GM13976 (cell line): ENCODE results near the gene IL15.

Experiments used
- DNase-seq: peaks from one replicate; pipeline ENCODE4 v3.0.0; 2012; ENCODE audit warnings: low spot score
- CTCF ChIP-seq: IDR thresholded peaks from 2 replicates; pipeline ENCODE4 v1.5.1; 2012; ENCODE audit warnings: borderline replicate concordance, mild to moderate bottlenecking; ENCODE audit not compliant: insufficient read depth; ENCODE audit errors: extremely low read depth, missing control alignments, control extremely low read depth
- in situ Hi-C: fragments of 300-500 bp; cut with MboI; formaldehyde crosslinking; loops from one replicate; pipeline ENCODE4 v1.12.0; 2022; ENCODE audit warnings: low sequenced_read_pairs, mixed read lengths, inconsistent platforms; ENCODE audit not compliant: unreplicated experiment

IL15 gene

GRCh38 chr4:141643557-141643956, 7.2 kb downstream of the IL15 start:
- no peak for DNase-seq
- in situ Hi-C loops: no loop called here
- TF ChIP-seq CTCF: no peak

- no peak for TF ChIP-seq CTCF
- DNase-seq: no peak
- in situ Hi-C loops: no loop called here
These were observed 9.4 kb downstream of the IL15 start for GRCh38 chr4:141645611-141646340.

- TF ChIP-seq CTCF: no peak
- in situ Hi-C loops: no loop called here
- DNase-seq: no peak
These were observed 10.6 kb downstream of the IL15 start for GRCh38 chr4:141646969-141647368.

GRCh38 chr4:141647966-141648365, 11.6 kb downstream of the IL15 start:
- DNase-seq: no peak
- in situ Hi-C loops: no loop called here
- TF ChIP-seq CTCF: no peak

- in situ Hi-C loops: no loop called here
- no peak for TF ChIP-seq CTCF
- no peak for DNase-seq
These were observed 15.9 kb downstream of the IL15 start for GRCh38 chr4:141652161-141652778.

GRCh38 chr4:141654098-141654497, 17.7 kb downstream of the IL15 start:
- TF ChIP-seq CTCF: peak; percentile 26
- in situ Hi-C loops: no loop called here
- DNase-seq: no peak
